Panc1 (cell line): Measurements from ENCODE around the gene DHRS4L2. TPM values are rescaled to one million over a fixed set of nuclear protein-coding genes. Genes with fewer than 3 reads are reported as not detected.

Experiments used
- ATAC-seq: fragments of 200-7000 bp; cut with Tn5 transposase; 2 replicates; pipeline ENCODE4 v1.9.1; 2020; ENCODE audit warnings: mild to moderate bottlenecking, moderate library complexity
- BruUV-seq: library from RNA; stranded (reverse); fragments of 400-500 nt; replicated peaks from 2 replicates; lab custom pipeline; 2021; lab: Mats Ljungman, UMichigan
- CTCF ChIA-PET: fragments of 300-600 bp; sonication (Branson Sonifier 250); formaldehyde crosslinking; loops from one replicate; lab custom pipeline; 2022; ENCODE audit warnings: antibody characterized with exemption; lab: Charles Lee
- POLR2A ChIA-PET: fragments of 300-600 bp; sonication (Branson Sonifier 250); formaldehyde crosslinking; loops from one replicate; lab custom pipeline; 2022; ENCODE audit warnings: antibody characterized with exemption; lab: Charles Lee
- DNase-seq: peaks from one replicate; pipeline ENCODE4 v3.0.0-alpha.2; 2010; ENCODE audit warnings: low read depth, low spot score
- H3K27ac ChIP-seq: 2 replicates; pipeline ENCODE4 v1.5.1; 2011; ENCODE audit warnings: mild to moderate bottlenecking, low read length, inconsistent platforms
- H3K27me3 ChIP-seq: fragments of 200-500 bp; sonication (Bioruptor generic); 2 replicates; pipeline ENCODE4 v1.6.0; 2014; ENCODE audit warnings: low read length, inconsistent platforms; ENCODE audit not compliant: control insufficient read depth, insufficient read depth
- H3K36me3 ChIP-seq: fragments of 200-500 bp; sonication (Bioruptor generic); 2 replicates; pipeline ENCODE4 v1.5.1; 2014; ENCODE audit warnings: inconsistent platforms, mild to moderate bottlenecking, low read length, moderate library complexity; ENCODE audit not compliant: control insufficient read depth, insufficient read depth
- H3K4me1 ChIP-seq: 2 replicates; pipeline ENCODE4 v1.5.1; 2011; ENCODE audit warnings: inconsistent platforms, mild to moderate bottlenecking, low read length, moderate library complexity; ENCODE audit not compliant: control insufficient read depth, insufficient read depth
- H3K4me3 ChIP-seq, 2 experiments: 2 replicates each; pipeline ENCODE4 v1.5.1; 2011 to 2012; ENCODE audit warnings: low read depth in 2 of 2, low read length in 2 of 2, mild to moderate bottlenecking in 2 of 2, inconsistent platforms in 1 of 2, moderate library complexity in 1 of 2
- H3K9me3 ChIP-seq: fragments of 200-500 bp; sonication (Bioruptor generic); 2 replicates; pipeline ENCODE4 v1.5.1; 2014; ENCODE audit warnings: low read depth, mild to moderate bottlenecking, inconsistent platforms, low read length, moderate library complexity; ENCODE audit not compliant: control insufficient read depth, insufficient read depth
- POLR2AphosphoS5 ChIP-seq: IDR thresholded peaks from 2 replicates; pipeline ENCODE4 v1.6.1; 2012; ENCODE audit warnings: mild to moderate bottlenecking, low read depth, low read length, moderate library complexity
- SIN3A ChIP-seq: IDR thresholded peaks from 2 replicates; pipeline ENCODE4 v1.6.1; 2012; ENCODE audit warnings: low read depth, mild to moderate bottlenecking, low read length, moderate library complexity, borderline replicate concordance; ENCODE audit not compliant: insufficient read depth
- TCF7L2 ChIP-seq: IDR thresholded peaks from 2 replicates; pipeline ENCODE4 v1.6.1; 2011; ENCODE audit warnings: mild to moderate bottlenecking, low read depth, low read length, inconsistent platforms
- in situ Hi-C: cut with HindIII; loops from 2 replicates; pipeline ENCODE4 v1.10.0; 2016; ENCODE audit warnings: low sequenced_read_pairs, low pct_unique_long_range_greater_than_20kb
- intact Hi-C: fragments of 100-400 bp; cut with micrococcal nuclease; formaldehyde crosslinking; loops from one replicate; pipeline ENCODE4 v1.10.0; 2022; ENCODE audit not compliant: unreplicated experiment
- total RNA-seq: library from RNA; stranded (reverse); gene quantifications from one replicate; pipeline ENCODE4 v1.2.1, GENCODE V29; 2021; ENCODE audit not compliant: unreplicated experiment
- TF ChIP-seq, protein P1 (sequence below), 2 experiments: IDR thresholded peaks; 2 replicates each; pipeline ENCODE4 v1.6.1; 2011 to 2012; ENCODE audit warnings: low read depth in 2 of 2, control low read depth in 1 of 2, low read length in 1 of 2, mild to moderate bottlenecking in 1 of 2, moderate library complexity in 1 of 2; ENCODE audit not compliant: insufficient read depth in 1 of 2
- TF ChIP-seq, protein P2 (sequence below): fragments of 450-650 bp; IDR thresholded peaks from 2 replicates; pipeline ENCODE4 v1.5.1; 2017; ENCODE audit warnings: mild to moderate bottlenecking

DHRS4L2 gene
- total RNA-seq, 1 experiment from 2014 or later, result 8.0 TPM

DNA sequence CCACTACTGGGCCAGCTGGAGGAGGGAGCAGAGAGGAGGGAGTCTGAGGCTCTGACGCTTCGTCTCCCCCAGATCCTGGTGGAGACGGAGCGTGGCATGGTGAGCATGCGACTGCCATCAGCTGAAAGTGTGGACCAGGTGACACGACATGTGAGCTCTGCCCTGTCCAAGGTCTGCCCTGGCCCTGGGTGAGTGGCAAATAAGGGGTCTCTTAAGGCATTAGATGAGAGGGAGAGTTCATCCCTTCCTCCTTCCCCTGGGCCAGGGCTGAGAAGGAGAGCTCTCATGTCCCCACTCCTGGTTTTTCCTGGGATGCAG lies 65.6 kb downstream of the DHRS4L2 start:
- intact Hi-C loops, result no loop called here
- no peaks in the 10 kb centered on the region for H3K36me3 ChIP-seq
- ChIA-PET CTCF (interaction anchor here (1.1 kb wide), 1 partner anchor 422 kb away, joined by 3 read pairs; no protein-coding TSS in a partner anchor), POLR2A (interaction anchor here (0.6 kb wide), 1 partner anchor 132 kb away, joined by 3 read pairs; no protein-coding TSS in a partner anchor)
- BruUV-seq, result no TSS peak
- no peak overlapping the region for H3K27ac ChIP-seq
- ATAC-seq (no peak), DNase-seq (no peak)
- in situ Hi-C loops, result no loop called here
- H3K4me1 ChIP-seq, result no peaks in the 10 kb centered on the region
- TF ChIP-seq SIN3A, result no peak
- no peak for TF ChIP-seq POLR2AphosphoS5
- TF ChIP-seq, protein P1, sequence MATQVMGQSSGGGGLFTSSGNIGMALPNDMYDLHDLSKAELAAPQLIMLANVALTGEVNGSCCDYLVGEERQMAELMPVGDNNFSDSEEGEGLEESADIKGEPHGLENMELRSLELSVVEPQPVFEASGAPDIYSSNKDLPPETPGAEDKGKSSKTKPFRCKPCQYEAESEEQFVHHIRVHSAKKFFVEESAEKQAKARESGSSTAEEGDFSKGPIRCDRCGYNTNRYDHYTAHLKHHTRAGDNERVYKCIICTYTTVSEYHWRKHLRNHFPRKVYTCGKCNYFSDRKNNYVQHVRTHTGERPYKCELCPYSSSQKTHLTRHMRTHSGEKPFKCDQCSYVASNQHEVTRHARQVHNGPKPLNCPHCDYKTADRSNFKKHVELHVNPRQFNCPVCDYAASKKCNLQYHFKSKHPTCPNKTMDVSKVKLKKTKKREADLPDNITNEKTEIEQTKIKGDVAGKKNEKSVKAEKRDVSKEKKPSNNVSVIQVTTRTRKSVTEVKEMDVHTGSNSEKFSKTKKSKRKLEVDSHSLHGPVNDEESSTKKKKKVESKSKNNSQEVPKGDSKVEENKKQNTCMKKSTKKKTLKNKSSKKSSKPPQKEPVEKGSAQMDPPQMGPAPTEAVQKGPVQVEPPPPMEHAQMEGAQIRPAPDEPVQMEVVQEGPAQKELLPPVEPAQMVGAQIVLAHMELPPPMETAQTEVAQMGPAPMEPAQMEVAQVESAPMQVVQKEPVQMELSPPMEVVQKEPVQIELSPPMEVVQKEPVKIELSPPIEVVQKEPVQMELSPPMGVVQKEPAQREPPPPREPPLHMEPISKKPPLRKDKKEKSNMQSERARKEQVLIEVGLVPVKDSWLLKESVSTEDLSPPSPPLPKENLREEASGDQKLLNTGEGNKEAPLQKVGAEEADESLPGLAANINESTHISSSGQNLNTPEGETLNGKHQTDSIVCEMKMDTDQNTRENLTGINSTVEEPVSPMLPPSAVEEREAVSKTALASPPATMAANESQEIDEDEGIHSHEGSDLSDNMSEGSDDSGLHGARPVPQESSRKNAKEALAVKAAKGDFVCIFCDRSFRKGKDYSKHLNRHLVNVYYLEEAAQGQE (IDR thresholded peaks at IDR 0.05; ENCODE audit: insufficient read depth in 1 of 2, low read depth in 2 of 2, low read length in 1 of 2), result no peak
- no peaks in the 10 kb centered on the region for H3K9me3 ChIP-seq
- H3K4me3 ChIP-seq, result no peak overlapping the region
- H3K27me3 ChIP-seq, result no peaks in the 10 kb centered on the region; the same call in 1 of the 2 replicates

DNA sequence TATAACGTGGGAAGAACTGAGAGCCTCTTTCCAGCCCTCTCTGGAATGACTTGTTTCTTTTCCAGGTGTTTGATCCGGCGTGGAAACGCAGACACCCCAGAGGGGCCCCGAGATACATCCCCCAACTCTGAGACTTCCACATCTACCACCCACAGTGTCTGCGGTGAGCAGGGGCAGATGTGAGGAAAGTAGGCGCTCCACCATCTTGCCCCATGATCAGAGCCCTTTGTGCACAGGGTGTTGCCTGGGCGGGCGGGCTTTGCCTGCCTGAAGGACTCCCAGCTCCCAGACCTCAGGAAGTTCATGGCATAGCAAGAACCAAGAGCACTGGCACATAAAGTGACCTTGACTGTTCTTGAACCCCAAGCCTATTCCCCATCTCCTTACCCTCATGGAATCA lies 65.9 kb downstream of the DHRS4L2 start:
- CTCF ChIA-PET, result no interaction called here

More for the DNA sequence above, 65.9 kb downstream of the DHRS4L2 start:
- Histone ChIP-seq H3K4me1 (no peaks in the 10 kb centered on the region), H3K36me3 (no peaks in the 10 kb centered on the region), H3K27ac (no peak overlapping the region), H3K4me3 (no peak overlapping the region), H3K27me3 (no peaks in the 10 kb centered on the region; the same call in 1 of the 2 replicates), H3K9me3 (no peaks in the 10 kb centered on the region)
- ATAC-seq (no peak), DNase-seq (no peak)
- no peak for TF ChIP-seq SIN3A
- TF ChIP-seq POLR2AphosphoS5, result no peak
- TF ChIP-seq, protein P2, sequence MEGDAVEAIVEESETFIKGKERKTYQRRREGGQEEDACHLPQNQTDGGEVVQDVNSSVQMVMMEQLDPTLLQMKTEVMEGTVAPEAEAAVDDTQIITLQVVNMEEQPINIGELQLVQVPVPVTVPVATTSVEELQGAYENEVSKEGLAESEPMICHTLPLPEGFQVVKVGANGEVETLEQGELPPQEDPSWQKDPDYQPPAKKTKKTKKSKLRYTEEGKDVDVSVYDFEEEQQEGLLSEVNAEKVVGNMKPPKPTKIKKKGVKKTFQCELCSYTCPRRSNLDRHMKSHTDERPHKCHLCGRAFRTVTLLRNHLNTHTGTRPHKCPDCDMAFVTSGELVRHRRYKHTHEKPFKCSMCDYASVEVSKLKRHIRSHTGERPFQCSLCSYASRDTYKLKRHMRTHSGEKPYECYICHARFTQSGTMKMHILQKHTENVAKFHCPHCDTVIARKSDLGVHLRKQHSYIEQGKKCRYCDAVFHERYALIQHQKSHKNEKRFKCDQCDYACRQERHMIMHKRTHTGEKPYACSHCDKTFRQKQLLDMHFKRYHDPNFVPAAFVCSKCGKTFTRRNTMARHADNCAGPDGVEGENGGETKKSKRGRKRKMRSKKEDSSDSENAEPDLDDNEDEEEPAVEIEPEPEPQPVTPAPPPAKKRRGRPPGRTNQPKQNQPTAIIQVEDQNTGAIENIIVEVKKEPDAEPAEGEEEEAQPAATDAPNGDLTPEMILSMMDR, result no peak
- TF ChIP-seq, protein P1 (IDR thresholded peaks at IDR 0.05; ENCODE audit: insufficient read depth in 1 of 2, low read depth in 2 of 2, low read length in 1 of 2), result no peak
- no peak for TF ChIP-seq TCF7L2
- in situ Hi-C loops, result no loop called here
- POLR2A ChIA-PET, result no interaction called here
- intact Hi-C loops, result no loop called here
- no TSS peak for BruUV-seq

Other genes starting within 250 kb of the DHRS4L2 start
- gene DHRS4, start 35.2 kb upstream of the DHRS4L2 start, total RNA-seq, result 13.5 TPM
- gene CARMIL3, start 63.1 kb downstream of the DHRS4L2 start, total RNA-seq, result 0.15 TPM
- gene CPNE6, start 82.6 kb downstream of the DHRS4L2 start, total RNA-seq, result not detected
- gene PCK2, start 105.4 kb downstream of the DHRS4L2 start, total RNA-seq, result 24.5 TPM
- 37.4 TPM for gene DCAF11, start 125.8 kb downstream of the DHRS4L2 start, total RNA-seq
- 1.4 TPM for gene NRL, start 126.0 kb downstream of the DHRS4L2 start, total RNA-seq
- gene FITM1, start 141.7 kb downstream of the DHRS4L2 start, total RNA-seq, result 0.46 TPM
- gene PSME1, start 147.3 kb downstream of the DHRS4L2 start, total RNA-seq, result 130 TPM
- 42.5 TPM for gene EMC9, start 152.7 kb downstream of the DHRS4L2 start, total RNA-seq
- 188 TPM for gene PSME2, start 157.7 kb downstream of the DHRS4L2 start, total RNA-seq
- 48.6 TPM for gene RNF31, start 158.6 kb downstream of the DHRS4L2 start, total RNA-seq
- 24.5 TPM for gene IRF9, start 172.3 kb downstream of the DHRS4L2 start, total RNA-seq
- 9.8 TPM for gene REC8, start 183.2 kb downstream of the DHRS4L2 start, total RNA-seq
- gene IPO4, start 199.9 kb downstream of the DHRS4L2 start, total RNA-seq, result 103 TPM
- 44.7 TPM for gene TM9SF1, start 206.5 kb downstream of the DHRS4L2 start, total RNA-seq
- gene TSSK4, start 216.8 kb downstream of the DHRS4L2 start, total RNA-seq, result not detected
- gene CHMP4A, start 224.6 kb downstream of the DHRS4L2 start, total RNA-seq, result 42.4 TPM
- 8.9 TPM for gene MDP1, start 227.1 kb downstream of the DHRS4L2 start, total RNA-seq
- 155 TPM for gene NEDD8, start 243.4 kb downstream of the DHRS4L2 start, total RNA-seq
- gene GMPR2, start 244.0 kb downstream of the DHRS4L2 start, total RNA-seq, result 45.9 TPM